ENCODE results near the gene FAM53A.

DNA sequence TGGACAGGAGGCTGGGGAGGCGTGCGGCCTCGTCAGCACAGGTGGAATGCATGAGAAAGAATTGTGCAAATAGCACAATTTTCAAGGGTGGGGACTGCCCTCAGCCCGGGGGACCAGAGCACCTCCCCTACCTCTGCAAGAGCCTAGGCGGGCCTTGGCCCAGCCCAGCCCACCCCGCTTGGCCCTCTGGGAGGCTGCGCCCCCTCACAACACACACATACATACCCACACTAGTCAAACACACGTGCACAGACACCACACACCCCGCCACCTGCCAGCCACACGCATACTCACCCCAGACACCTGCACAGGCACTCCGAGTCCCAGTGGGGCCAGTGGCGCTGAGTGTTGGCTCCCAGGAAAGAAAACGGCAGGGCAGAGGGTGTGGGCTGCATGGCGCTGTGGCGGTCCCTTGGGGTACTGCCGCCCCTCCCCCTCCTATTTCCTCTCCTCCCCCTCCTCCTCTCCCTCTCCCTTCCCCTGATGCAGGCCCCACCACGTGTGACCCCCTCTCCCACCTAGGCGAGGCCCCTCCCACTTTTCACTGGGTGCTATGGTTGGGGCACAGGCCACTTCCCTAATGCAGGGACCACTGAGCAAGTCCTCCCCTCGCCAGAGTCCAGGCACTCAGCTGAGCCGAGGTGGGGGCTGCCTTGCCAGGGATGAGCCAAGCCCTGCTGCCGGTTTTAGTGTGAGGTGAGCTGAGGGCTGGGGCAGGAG lies 84.5 kb downstream of the FAM53A start:
- no peak for TF ChIP-seq GATA2 (IDR thresholded peaks at IDR 0.05; ENCODE audit: low read depth, low read length)
- no peak for TF ChIP-seq GATA3 (IDR thresholded peaks at IDR 0.05; ENCODE audit: low read depth, low read length)
